IMR-90 (cell line): ENCODE measurements around the gene RNF103. TPM values are rescaled to one million over a fixed set of nuclear protein-coding genes. Genes with fewer than 3 reads are reported as not detected.
"Not testable (repeated sequence)": the region's sequence is repeated elsewhere in the genome, so short reads cannot be mapped to it uniquely, and the experiment has no call there.

Experiments used
- ATAC-seq: fragments of 200-7000 bp; cut with Tn5 transposase; 2 replicates; pipeline ENCODE4 v1.9.1; 2020; ENCODE audit warnings: low read depth, mild to moderate bottlenecking, moderate library complexity
- BruUV-seq: library from RNA; stranded (reverse); fragments of 400-500 nt; replicated peaks from 2 replicates; lab custom pipeline; 2021; lab: Mats Ljungman, UMichigan
- CTCF ChIA-PET: fragments of 300-600 bp; formaldehyde crosslinking; extraction: SDS; loops from one replicate; lab custom pipeline; 2021; ENCODE audit warnings: antibody characterized with exemption; lab: Yijun Ruan, JAX
- POLR2A ChIA-PET: fragments of 300-600 bp; sonication (Branson Sonifier 250); formaldehyde crosslinking; loops from one replicate; lab custom pipeline; 2022; ENCODE audit warnings: antibody characterized with exemption; ENCODE audit not compliant: unreplicated experiment; lab: Charles Lee
- DNase-seq: peaks from one replicate; pipeline ENCODE4 v3.0.0; 2013
- H2AFZ ChIP-seq: replicated peaks from 2 replicates; pipeline ENCODE3; 2013; ENCODE audit warnings: low read length, mild to moderate bottlenecking; ENCODE audit not compliant: poor library complexity
- H2AK5ac ChIP-seq: 2 replicates; pipeline ENCODE4 v1.6.1; 2013; ENCODE audit warnings: low read depth, low read length, inconsistent platforms
- H2AK9ac ChIP-seq: replicated peaks from 2 replicates; pipeline ENCODE3; 2013; ENCODE audit warnings: mild to moderate bottlenecking, low read depth, low read length, moderate library complexity; ENCODE audit not compliant: poor library complexity
- H2BK120ac ChIP-seq: 2 replicates; pipeline ENCODE4 v1.6.1; 2013; ENCODE audit warnings: low read depth, low read length, inconsistent platforms
- H2BK15ac ChIP-seq: 3 replicates; pipeline ENCODE4 v1.6.1; 2013; ENCODE audit warnings: low read depth, low read length, inconsistent platforms
- H2BK20ac ChIP-seq: 2 replicates; pipeline ENCODE4 v1.6.1; 2013; ENCODE audit warnings: low read depth, mild to moderate bottlenecking, inconsistent platforms, low read length, moderate library complexity
- H2BK5ac ChIP-seq: 2 replicates; pipeline ENCODE4 v1.6.1; 2013; ENCODE audit warnings: mild to moderate bottlenecking, low read depth, low read length, inconsistent platforms; ENCODE audit not compliant: poor library complexity, severe bottlenecking
- H3K14ac ChIP-seq: replicated peaks from 2 replicates; pipeline ENCODE4 v1.6.1; 2013; ENCODE audit warnings: low read depth, low read length, inconsistent platforms
- H3K18ac ChIP-seq: 2 replicates; pipeline ENCODE4 v1.6.1; 2013; ENCODE audit warnings: low read depth, low read length, control low read depth
- H3K23ac ChIP-seq: 2 replicates; pipeline ENCODE4 v1.6.1; 2013; ENCODE audit warnings: low read depth, low read length, inconsistent platforms
- H3K27ac ChIP-seq: 2 replicates; pipeline ENCODE4 v1.5.1; 2013; ENCODE audit warnings: mild to moderate bottlenecking, control low read depth, low read length; ENCODE audit not compliant: insufficient read depth
- H3K27me3 ChIP-seq: 2 replicates; pipeline ENCODE4 v1.6.1; 2013; ENCODE audit warnings: low read length; ENCODE audit not compliant: control insufficient read depth, insufficient read depth
- H3K36me3 ChIP-seq: 2 replicates; pipeline ENCODE4 v1.6.1; 2013; ENCODE audit warnings: low read length, mixed read lengths; ENCODE audit not compliant: control insufficient read depth, insufficient read depth
- H3K4ac ChIP-seq: 2 replicates; pipeline ENCODE4 v1.6.1; 2013; ENCODE audit warnings: low read depth, low read length, inconsistent platforms
- H3K4me1 ChIP-seq: 2 replicates; pipeline ENCODE4 v1.6.1; 2013; ENCODE audit warnings: low read length, mixed read lengths; ENCODE audit not compliant: control insufficient read depth, insufficient read depth
- H3K4me2 ChIP-seq: 2 replicates; pipeline ENCODE4 v1.6.1; 2013; ENCODE audit warnings: low read depth, mild to moderate bottlenecking, control low read depth, low read length, moderate library complexity
- H3K4me3 ChIP-seq: 2 replicates; pipeline ENCODE4 v1.5.1; 2013; ENCODE audit warnings: low read depth, mild to moderate bottlenecking, control low read depth, low read length, moderate library complexity; ENCODE audit not compliant: insufficient read depth
- H3K56ac ChIP-seq: 2 replicates; pipeline ENCODE4 v1.6.1; 2013; ENCODE audit warnings: low read length, inconsistent platforms; ENCODE audit not compliant: insufficient read depth; ENCODE audit errors: extremely low read depth
- H3K79me1 ChIP-seq, 2 experiments: 2 replicates each; pipeline ENCODE4 v1.6.1; 2013; ENCODE audit warnings: low read length in 2 of 2, inconsistent platforms in 1 of 2, low read depth in 1 of 2
- H3K9ac ChIP-seq: 2 replicates; pipeline ENCODE4 v1.6.1; 2013; ENCODE audit warnings: low read depth, low read length, control low read depth
- H3K9me1 ChIP-seq: 2 replicates; pipeline ENCODE4 v1.6.1; 2013; ENCODE audit warnings: low read length, inconsistent platforms; ENCODE audit not compliant: insufficient read depth
- H3K9me3 ChIP-seq: 2 replicates; pipeline ENCODE4 v1.6.1; 2013; ENCODE audit warnings: low read length; ENCODE audit not compliant: control insufficient read depth, insufficient read depth
- H4K20me1 ChIP-seq: 2 replicates; pipeline ENCODE4 v1.6.1; 2013; ENCODE audit warnings: low read length, inconsistent platforms; ENCODE audit not compliant: insufficient read depth
- H4K5ac ChIP-seq: 2 replicates; pipeline ENCODE4 v1.6.1; 2013; ENCODE audit warnings: mild to moderate bottlenecking, low read depth, low read length, control low read depth
- H4K8ac ChIP-seq, 2 experiments: 2 replicates each; pipeline ENCODE4 v1.6.1; 2013; ENCODE audit warnings: low read depth in 2 of 2, low read length in 2 of 2, control low read depth in 1 of 2, inconsistent platforms in 1 of 2
- H4K91ac ChIP-seq: 2 replicates; pipeline ENCODE4 v1.6.1; 2013; ENCODE audit warnings: low read depth, low read length, inconsistent platforms; ENCODE audit not compliant: insufficient read depth
- WGBS, 2 experiments: methylation state at CpG; one replicate each; pipeline versions ENCODE4 v1.1.5 to v1.1.7; 2013; ENCODE audit warnings: missing lambda C conversion rate in 2 of 2; ENCODE audit not compliant: insufficient read length in 1 of 2; ENCODE audit errors: extremely low coverage in 2 of 2; 5-methylcytosine and 5-hydroxymethylcytosine counted together
- dilution Hi-C: fragments of 300-500 bp; cut with HindIII; formaldehyde crosslinking; loops from one replicate; pipeline ENCODE4 v1.14.3; 2018; ENCODE audit warnings: low sequenced_read_pairs; ENCODE audit not compliant: unreplicated experiment
- in situ Hi-C: fragments of 300-500 bp; cut with MboI; formaldehyde crosslinking; loops from 3 replicates; pipeline ENCODE4 v1.14.3; 2019; ENCODE audit warnings: low sequenced_read_pairs, inconsistent platforms, mixed read lengths
- intact Hi-C: fragments of 100-400 bp; cut with micrococcal nuclease; formaldehyde crosslinking; loops from 2 replicates; pipeline ENCODE4 v1.10.0; 2022
- polyA plus RNA-seq, 3 experiments: library from polyadenylated mRNA; depleted of rRNA; stranded (reverse); fragments of >200 nt; gene quantifications; 2 replicates each; pipeline ENCODE4 v1.2.3, GENCODE V29; 2012; ENCODE audit warnings: low replicate concordance in 1 of 3
- total RNA-seq: library from RNA; depleted of rRNA; stranded (reverse); fragments of >200 nt; gene quantifications from 2 replicates; pipeline ENCODE4 v1.2.3, GENCODE V29; 2012

Gene RNF103
- total and polyA plus RNA-seq, 2 of the 4 experiments (the other 2 are of a cell fraction): 5.6 to 7.2 TPM

- H3K4me3 ChIP-seq, in situ Hi-C loops, H3K18ac ChIP-seq, H3K9me3 ChIP-seq, H3K4ac ChIP-seq, H4K5ac ChIP-seq, H3K79me1 ChIP-seq, H3K4me2 ChIP-seq, H3K9me1 ChIP-seq, H2AK5ac ChIP-seq, H4K8ac ChIP-seq, H3K9ac ChIP-seq, H2BK15ac ChIP-seq, H2BK5ac ChIP-seq, H3K36me3 ChIP-seq, H3K27ac ChIP-seq, H2AFZ ChIP-seq, DNase-seq, intact Hi-C loops, H2AK9ac ChIP-seq, H3K56ac ChIP-seq, H3K27me3 ChIP-seq, H3K4me1 ChIP-seq, H2BK20ac ChIP-seq, ATAC-seq, H2BK120ac ChIP-seq, CTCF ChIA-PET, POLR2A ChIA-PET, H3K14ac ChIP-seq, dilution Hi-C loops, H4K20me1 ChIP-seq, H3K23ac ChIP-seq, BruUV-seq, H4K91ac ChIP-seq: not testable (repeated sequence)
- WGBS, 2 experiments: no CpG with 5 or more reads among the region's 5 CpGs
Observed at GRCh38 chr2:86589701-86590100, 34.0 kb downstream of the RNF103 start.
